HFFc6 (cell line): ENCODE results near the gene MVK. TPM values are rescaled to one million over a fixed set of nuclear protein-coding genes. Genes with fewer than 3 reads are reported as not detected.
A peak's percentile ranks its signal among the peaks of the same experiment; 100 is the strongest.

Experiments used
- DNase-seq: peaks from one replicate; pipeline ENCODE4 v3.0.0-alpha.2; 2018
- H3K27ac Mint-ChIP-seq: 2 replicates; pipeline ENCODE4 v1.8.0; 2020; ENCODE audit warnings: mild to moderate bottlenecking, mixed read lengths
- H3K27me3 Mint-ChIP-seq: 2 replicates; pipeline ENCODE4 v1.8.0; 2021; ENCODE audit warnings: mild to moderate bottlenecking, moderate library complexity, mixed read lengths; ENCODE audit not compliant: insufficient read depth
- H3K36me3 Mint-ChIP-seq: 2 replicates; pipeline ENCODE4 v1.8.0; 2021; ENCODE audit warnings: low read depth, mixed read lengths
- H3K4me1 Mint-ChIP-seq: 2 replicates; pipeline ENCODE4 v1.8.0; 2020; ENCODE audit warnings: low read depth, mixed read lengths
- H3K4me3 Mint-ChIP-seq: 2 replicates; pipeline ENCODE4 v1.8.0; 2020; ENCODE audit warnings: mild to moderate bottlenecking, moderate library complexity, mixed read lengths
- H3K9me3 Mint-ChIP-seq: 2 replicates; pipeline ENCODE4 v1.8.0; 2020; ENCODE audit warnings: mild to moderate bottlenecking, mixed read lengths
- total RNA-seq, 6 experiments: library from RNA; stranded (reverse); fragmentation: NEBNext Ultra II Directional; extraction: Animal tissue kit (Norgen Biotek cat#: 25700); gene quantifications; 2 replicates in 1 of 6; 3 replicates in 5 of 6; pipeline ENCODE4 v1.2.3, GENCODE V29; 2021
- TF ChIP-seq, protein P1 (sequence below): fragments of 200-600 bp; sonication (generic); IDR thresholded peaks from 2 replicates; pipeline ENCODE4 v1.5.0; 2021; ENCODE audit warnings: antibody characterized with exemption, mild to moderate bottlenecking

The MVK gene
- total RNA-seq, 6 experiments from 2014 or later = 7.1 to 10.4 (median 7.9) TPM

DNA sequence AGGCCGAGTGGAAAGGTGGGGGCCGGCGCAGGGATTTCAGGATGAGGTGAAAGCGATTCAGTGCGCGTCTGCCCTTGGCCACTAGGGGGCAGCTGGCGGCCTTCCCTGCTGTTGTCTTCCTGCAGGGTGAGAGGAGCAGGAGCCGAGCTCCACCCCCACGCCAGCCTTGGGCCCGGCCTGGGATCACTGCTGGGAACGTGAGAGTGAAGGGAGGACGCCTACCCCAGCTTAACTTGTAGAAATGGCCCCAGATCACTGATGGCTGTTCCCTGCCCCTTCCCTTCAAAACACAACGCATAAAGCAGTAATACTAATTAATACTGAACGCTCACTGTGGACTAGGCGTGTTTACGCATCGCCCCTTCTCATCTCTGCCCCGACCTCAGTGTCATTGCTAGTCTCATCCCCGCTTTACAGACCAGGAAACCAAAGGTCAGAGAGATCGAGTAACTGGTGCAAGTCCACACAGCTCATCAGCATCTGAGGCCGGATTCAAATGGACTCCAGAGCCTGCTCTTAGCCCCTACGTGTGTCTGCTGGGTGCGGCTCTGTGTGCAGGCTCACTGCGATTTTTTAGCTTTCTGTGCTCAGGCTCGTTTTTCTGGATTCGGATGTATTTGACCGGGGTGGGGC is 24.3 kb downstream of the MVK start:
- Mint-ChIP-seq H3K27ac (no peak overlapping the region), H3K36me3 (no peaks in the 10 kb centered on the region), H3K27me3 (peaks cover 5% of the 10 kb centered on the region), H3K4me1 (peaks cover 10% of the 10 kb centered on the region), H3K9me3 (no peaks in the 10 kb centered on the region), H3K4me3 (no peak overlapping the region)
- DNase-seq = peak; percentile 73
- TF ChIP-seq, protein P1, sequence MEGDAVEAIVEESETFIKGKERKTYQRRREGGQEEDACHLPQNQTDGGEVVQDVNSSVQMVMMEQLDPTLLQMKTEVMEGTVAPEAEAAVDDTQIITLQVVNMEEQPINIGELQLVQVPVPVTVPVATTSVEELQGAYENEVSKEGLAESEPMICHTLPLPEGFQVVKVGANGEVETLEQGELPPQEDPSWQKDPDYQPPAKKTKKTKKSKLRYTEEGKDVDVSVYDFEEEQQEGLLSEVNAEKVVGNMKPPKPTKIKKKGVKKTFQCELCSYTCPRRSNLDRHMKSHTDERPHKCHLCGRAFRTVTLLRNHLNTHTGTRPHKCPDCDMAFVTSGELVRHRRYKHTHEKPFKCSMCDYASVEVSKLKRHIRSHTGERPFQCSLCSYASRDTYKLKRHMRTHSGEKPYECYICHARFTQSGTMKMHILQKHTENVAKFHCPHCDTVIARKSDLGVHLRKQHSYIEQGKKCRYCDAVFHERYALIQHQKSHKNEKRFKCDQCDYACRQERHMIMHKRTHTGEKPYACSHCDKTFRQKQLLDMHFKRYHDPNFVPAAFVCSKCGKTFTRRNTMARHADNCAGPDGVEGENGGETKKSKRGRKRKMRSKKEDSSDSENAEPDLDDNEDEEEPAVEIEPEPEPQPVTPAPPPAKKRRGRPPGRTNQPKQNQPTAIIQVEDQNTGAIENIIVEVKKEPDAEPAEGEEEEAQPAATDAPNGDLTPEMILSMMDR = peak; percentile 98

- Mint-ChIP-seq H3K36me3 (no peaks in the 10 kb centered on the region), H3K27me3 (peaks cover 5% of the 10 kb centered on the region), H3K4me3 (no peak overlapping the region), H3K27ac (no peak overlapping the region), H3K9me3 (no peaks in the 10 kb centered on the region), H3K4me1 (peaks cover 10% of the 10 kb centered on the region)
- no peak for DNase-seq
- TF ChIP-seq, protein P1 = no peak
Measured at GRCh38 chr12:109598428-109598854, 24.8 kb downstream of the MVK start.

GRCh38 chr12:109599087-109599486 is 25.5 kb downstream of the MVK start:
- Mint-ChIP-seq H3K36me3 (no peaks in the 10 kb centered on the region), H3K9me3 (no peaks in the 10 kb centered on the region), H3K27ac (no peak overlapping the region)

GRCh38 chr12:109600481-109600880 is 26.9 kb downstream of the MVK start:
- Mint-ChIP-seq H3K4me3 (no peak overlapping the region), H3K27ac (no peak overlapping the region), H3K36me3 (no peaks in the 10 kb centered on the region), H3K4me1 (peaks cover 10% of the 10 kb centered on the region), H3K9me3 (no peaks in the 10 kb centered on the region), H3K27me3 (peaks cover 5% of the 10 kb centered on the region)
- TF ChIP-seq, protein P1 = no peak
- no peak for DNase-seq

More at GRCh38 chr12:109599087-109599486, 25.5 kb downstream of the MVK start:
- Mint-ChIP-seq H3K27me3 (peaks cover 5% of the 10 kb centered on the region), H3K4me1 (peaks cover 10% of the 10 kb centered on the region), H3K4me3 (no peak overlapping the region)
- DNase-seq = no peak
- TF ChIP-seq, protein P1 = no peak

- TF ChIP-seq, protein P1 = no peak
Measured at GRCh38 chr12:109600995-109601394, 27.4 kb downstream of the MVK start.

More at GRCh38 chr12:109600995-109601394, 27.4 kb downstream of the MVK start:
- Mint-ChIP-seq H3K4me3 (no peak overlapping the region), H3K4me1 (peaks cover 10% of the 10 kb centered on the region), H3K27me3 (peaks cover 3% of the 10 kb centered on the region; the same call in 1 of the 2 replicates), H3K36me3 (no peaks in the 10 kb centered on the region), H3K27ac (no peak overlapping the region), H3K9me3 (no peaks in the 10 kb centered on the region)
- DNase-seq = no peak
